Sigmoid colon (tissue), 7 donors: ENCODE results near the gene NPPC. TPM values are rescaled to one million over a fixed set of nuclear protein-coding genes. Genes with fewer than 3 reads are reported as not detected.
"Not testable (repeated sequence)": the region's sequence is repeated elsewhere in the genome, so short reads cannot be mapped to it uniquely, and the experiment has no call there.

ENCODE experiments used
- DNase-seq: peaks from one replicate; pipeline ENCODE4 v3.0.0-alpha.2; 2019
- H3K27ac ChIP-seq, 4 donors: fragments of 200-600 bp; sonication (generic); one replicate each; pipeline ENCODE4 v1.5.1; 2016 to 2019; ENCODE audit warnings: mild to moderate bottlenecking in 1 of 4
- H3K27me3 ChIP-seq, 3 donors: fragments of 200-600 bp; sonication (generic); one replicate each; pipeline ENCODE4 v1.5.1; 2019; ENCODE audit warnings: mild to moderate bottlenecking in 1 of 3
- H3K36me3 ChIP-seq, 4 donors: fragments of 200-600 bp; sonication (generic); one replicate each; pipeline ENCODE4 v1.5.1; 2016 to 2019
- H3K4me1 ChIP-seq, 4 donors: fragments of 200-600 bp; sonication (generic); one replicate each; pipeline ENCODE4 v1.5.1; 2017 to 2019
- H3K4me3 ChIP-seq, 4 donors: fragments of 200-600 bp; sonication (generic); one replicate each; pipeline ENCODE4 v1.5.1; 2017 to 2019; ENCODE audit warnings: mild to moderate bottlenecking in 2 of 4, moderate library complexity in 1 of 4
- H3K9me3 ChIP-seq, 4 donors: fragments of 200-600 bp in 3 of 4; sonication (generic) in 3 of 4; one replicate each; pipeline versions ENCODE4 v1.5.1 to v1.6.1; 2013 to 2019
- EP300 ChIP-seq, 4 donors: sonication (generic); formaldehyde crosslinking; IDR thresholded peaks; one replicate each; pipeline ENCODE4 v1.6.1; 2017; ENCODE audit warnings: antibody characterized with exemption in 4 of 4
- POLR2A ChIP-seq, 2 donors: fragments of 450-650 bp; IDR thresholded peaks; one replicate each; pipeline ENCODE4 v1.6.1; 2016; ENCODE audit warnings: antibody characterized with exemption in 2 of 2, mild to moderate bottlenecking in 2 of 2, moderate library complexity in 2 of 2
- POLR2AphosphoS5 ChIP-seq, 4 donors: sonication (generic); formaldehyde crosslinking; IDR thresholded peaks; one replicate each; pipeline ENCODE4 v1.6.1; 2017; ENCODE audit warnings: antibody characterized with exemption in 4 of 4
- WGBS, 2 donors: extraction: QIAGEN DNeasy Blood & Tissue Kit; methylation state at CpG; one replicate each; pipeline ENCODE4 v1.1.7; 2013; 5-methylcytosine and 5-hydroxymethylcytosine counted together
- intact Hi-C: fragments of 100-400 bp; cut with DNase I; formaldehyde crosslinking; loops from one replicate; pipeline ENCODE4 v1.15.1; 2023
- polyA plus RNA-seq, 3 donors: library from polyadenylated mRNA; stranded (reverse); fragments of 200-250 nt; gene quantifications; one replicate each; pipeline ENCODE4 v1.2.3, GENCODE V29; 2013
- total RNA-seq, 4 donors: library from RNA; depleted of rRNA; stranded (reverse); fragments of >200 nt; gene quantifications; one replicate each; pipeline ENCODE4 v1.1.0, GENCODE V29; 2016
- TF ChIP-seq, protein P1 (sequence below), 4 experiments: fragments of 450-650 bp in 3 of 4; fragments of 200-600 bp in 1 of 4; IDR thresholded peaks; one replicate each; pipeline ENCODE4 v1.5.1; 2016 to 2019; ENCODE audit warnings: antibody characterized with exemption in 4 of 4, mild to moderate bottlenecking in 3 of 4, moderate library complexity in 2 of 4
- donor health status: healthy with polysubstance abuse.
- donor health status: Bipolar disorder and iron deficiency.
- donor health status: healthy.

Gene NPPC
- total and polyA plus RNA-seq, 7 donors: 0.60 to 5.6 (median 2.4) TPM; not detected in 3

DNA sequence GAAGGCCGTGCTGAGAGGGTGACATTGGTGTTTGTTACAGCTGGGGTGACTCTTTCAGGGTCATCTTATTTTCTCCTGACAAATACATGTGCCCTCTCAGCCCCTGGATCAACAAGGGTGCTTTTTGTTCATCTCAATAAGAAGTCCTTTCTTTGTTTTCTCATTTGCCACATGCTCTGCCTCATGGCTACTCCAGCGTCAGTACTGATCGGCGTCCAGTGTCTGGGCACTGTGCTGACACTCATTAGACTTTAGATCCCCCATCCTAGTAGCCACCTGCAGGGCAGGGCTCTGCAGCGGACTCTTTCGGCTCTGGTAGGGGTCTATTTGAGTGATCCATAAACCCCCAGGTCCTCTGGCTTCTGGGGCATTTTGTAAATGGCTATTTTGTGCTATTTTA is 38.4 kb downstream of the NPPC start:
- no peak overlapping the region for H3K27ac ChIP-seq
- no peaks in the 10 kb centered on the region for H3K36me3 ChIP-seq
- H3K4me3 ChIP-seq: no peak overlapping the region
- no peak for DNase-seq
- TF ChIP-seq, protein P1, sequence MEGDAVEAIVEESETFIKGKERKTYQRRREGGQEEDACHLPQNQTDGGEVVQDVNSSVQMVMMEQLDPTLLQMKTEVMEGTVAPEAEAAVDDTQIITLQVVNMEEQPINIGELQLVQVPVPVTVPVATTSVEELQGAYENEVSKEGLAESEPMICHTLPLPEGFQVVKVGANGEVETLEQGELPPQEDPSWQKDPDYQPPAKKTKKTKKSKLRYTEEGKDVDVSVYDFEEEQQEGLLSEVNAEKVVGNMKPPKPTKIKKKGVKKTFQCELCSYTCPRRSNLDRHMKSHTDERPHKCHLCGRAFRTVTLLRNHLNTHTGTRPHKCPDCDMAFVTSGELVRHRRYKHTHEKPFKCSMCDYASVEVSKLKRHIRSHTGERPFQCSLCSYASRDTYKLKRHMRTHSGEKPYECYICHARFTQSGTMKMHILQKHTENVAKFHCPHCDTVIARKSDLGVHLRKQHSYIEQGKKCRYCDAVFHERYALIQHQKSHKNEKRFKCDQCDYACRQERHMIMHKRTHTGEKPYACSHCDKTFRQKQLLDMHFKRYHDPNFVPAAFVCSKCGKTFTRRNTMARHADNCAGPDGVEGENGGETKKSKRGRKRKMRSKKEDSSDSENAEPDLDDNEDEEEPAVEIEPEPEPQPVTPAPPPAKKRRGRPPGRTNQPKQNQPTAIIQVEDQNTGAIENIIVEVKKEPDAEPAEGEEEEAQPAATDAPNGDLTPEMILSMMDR (IDR thresholded peaks at IDR 0.05): no peak
- TF ChIP-seq POLR2AphosphoS5 (IDR thresholded peaks at IDR 0.05) (no peak), POLR2A (IDR thresholded peaks at IDR 0.05) (no peak), EP300 (IDR thresholded peaks at IDR 0.05) (no peak)
- H3K27me3 ChIP-seq: peaks cover 0 to 31% (median 14%) of the 10 kb centered on the region in 3 donors
- intact Hi-C loops: no loop called here
- 90 to 92% methylated on average over 6 of the region's 6 CpGs for WGBS, 2 donors
- H3K9me3 ChIP-seq: peaks cover 0 to 4% (median 0%) of the 10 kb centered on the region in 4 donors
- peaks cover 0 to 8% (median 0%) of the 10 kb centered on the region in 4 donors for H3K4me1 ChIP-seq

- no peaks in the 10 kb centered on the region for H3K36me3 ChIP-seq
- 77 to 84% methylated on average over 3 of the region's 3 CpGs for WGBS, 2 donors
- H3K27me3 ChIP-seq: peaks cover 0 to 31% (median 14%) of the 10 kb centered on the region in 3 donors
- peaks cover 0 to 4% (median 0%) of the 10 kb centered on the region in 4 donors for H3K9me3 ChIP-seq
- peaks cover 0 to 8% (median 0%) of the 10 kb centered on the region in 4 donors for H3K4me1 ChIP-seq
- TF ChIP-seq POLR2AphosphoS5 (IDR thresholded peaks at IDR 0.05): no peak
- TF ChIP-seq POLR2A (IDR thresholded peaks at IDR 0.05): no peak
- H3K4me3 ChIP-seq: no peak overlapping the region
- no peak for DNase-seq
- intact Hi-C loops: no loop called here
- no peak overlapping the region for H3K27ac ChIP-seq
These were observed 40.0 kb downstream of the NPPC start for GRCh38 chr2:231886071-231886681.

DNA sequence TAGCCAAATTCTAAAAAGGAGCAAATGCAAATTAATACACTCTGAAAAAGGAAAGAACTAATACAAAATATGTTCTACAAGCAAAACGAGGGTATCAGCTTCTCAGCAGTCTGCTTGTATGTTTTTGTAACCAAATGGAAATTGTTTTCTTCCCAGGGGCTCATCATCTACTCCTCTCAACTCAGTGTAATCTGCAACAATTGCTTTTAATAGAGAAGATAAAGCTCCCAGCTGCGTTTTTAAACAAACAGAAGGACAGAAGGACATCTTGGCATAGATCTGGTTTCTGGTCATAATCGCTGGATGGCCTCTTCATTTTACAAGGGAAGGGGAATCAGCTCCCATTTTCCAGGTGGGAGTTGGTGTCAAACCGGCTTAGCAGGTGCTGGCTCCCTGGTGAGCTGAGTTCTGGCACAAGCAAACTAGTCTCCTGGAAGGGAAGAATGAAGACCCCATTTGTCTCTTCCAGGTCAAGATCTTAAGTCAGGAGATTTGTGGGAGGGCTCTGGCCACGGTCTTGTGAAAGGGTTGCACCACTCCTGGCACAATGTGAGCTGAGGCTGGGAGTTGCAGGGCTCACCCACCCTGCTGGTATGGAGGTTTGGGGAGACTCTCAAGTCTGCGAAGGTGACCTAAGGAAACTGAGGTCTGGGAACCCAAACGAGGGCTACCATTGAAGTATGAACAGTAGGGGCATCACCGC is 41.6 kb downstream of the NPPC start:
- H3K4me3 ChIP-seq: no peak overlapping the region
- TF ChIP-seq POLR2AphosphoS5 (IDR thresholded peaks at IDR 0.05) (no peak), POLR2A (IDR thresholded peaks at IDR 0.05) (no peak)
- TF ChIP-seq, protein P1 (IDR thresholded peaks at IDR 0.05): no peak
- WGBS, 2 donors: 81 to 82% methylated on average over 8 of the region's 8 CpGs
- H3K36me3 ChIP-seq: no peaks in the 10 kb centered on the region
- no peak overlapping the region for H3K27ac ChIP-seq
- intact Hi-C loops: no loop called here
- H3K4me1 ChIP-seq: peaks cover 0 to 8% (median 0%) of the 10 kb centered on the region in 4 donors
- H3K9me3 ChIP-seq: peaks cover 0 to 4% (median 0%) of the 10 kb centered on the region in 4 donors
- peaks cover 0 to 31% (median 14%) of the 10 kb centered on the region in 3 donors for H3K27me3 ChIP-seq
- no peak for DNase-seq

DNA sequence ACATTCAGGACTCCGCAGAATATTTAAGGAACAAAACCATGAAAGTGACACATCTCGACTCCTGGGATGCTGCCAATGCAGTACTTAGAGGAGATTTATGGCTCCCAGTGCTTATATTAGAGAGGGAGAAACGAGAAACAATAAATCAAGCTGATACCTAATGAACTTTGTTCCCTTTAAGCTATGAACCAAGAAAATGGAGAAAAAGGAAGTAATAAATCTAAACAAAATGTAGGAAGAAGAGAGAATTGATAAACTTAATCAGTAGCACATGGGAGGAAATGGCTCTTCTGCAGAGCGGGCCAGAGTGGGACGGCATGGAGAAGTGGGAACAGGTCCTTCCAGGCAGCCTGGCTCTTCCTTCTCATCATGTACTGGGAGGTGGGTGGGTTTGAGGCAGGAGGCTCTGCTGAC is 42.7 kb downstream of the NPPC start:
- no peak for DNase-seq
- Histone ChIP-seq H3K27me3 (peaks cover 0 to 31% (median 14%) of the 10 kb centered on the region in 3 donors), H3K9me3 (peaks cover 0 to 4% (median 0%) of the 10 kb centered on the region in 4 donors), H3K4me3 (no peak overlapping the region), H3K4me1 (peaks cover 0 to 8% (median 0%) of the 10 kb centered on the region in 4 donors), H3K36me3 (no peaks in the 10 kb centered on the region), H3K27ac (no peak overlapping the region)
- intact Hi-C loops: no loop called here
- TF ChIP-seq, protein P1 (IDR thresholded peaks at IDR 0.05): no peak
- TF ChIP-seq POLR2AphosphoS5 (IDR thresholded peaks at IDR 0.05): peak in 1 of 4 donors; percentile 37
- 5 to 13% methylated on average over 5 of the region's 5 CpGs for WGBS, 2 donors

GRCh38 chr2:231882646-231883045 is 43.5 kb downstream of the NPPC start:
- Histone ChIP-seq H3K4me3 (no peak overlapping the region), H3K27ac (no peak overlapping the region), H3K9me3 (peaks cover 0 to 4% (median 0%) of the 10 kb centered on the region in 4 donors), H3K27me3 (peaks cover 0 to 31% (median 14%) of the 10 kb centered on the region in 3 donors), H3K36me3 (no peaks in the 10 kb centered on the region), H3K4me1 (peaks cover 0 to 8% (median 0%) of the 10 kb centered on the region in 4 donors)
- WGBS, 2 donors: 88% methylated on average over 7 of the region's 7 CpGs
- TF ChIP-seq POLR2A (IDR thresholded peaks at IDR 0.05): no peak
- TF ChIP-seq, protein P1 (IDR thresholded peaks at IDR 0.05): no peak
- TF ChIP-seq POLR2AphosphoS5 (IDR thresholded peaks at IDR 0.05): no peak
- TF ChIP-seq EP300 (IDR thresholded peaks at IDR 0.05): no peak
- intact Hi-C loops: no loop called here
- DNase-seq: no peak

- 15 to 61% methylated on average over 4 of the region's 4 CpGs for WGBS, 2 donors
- intact Hi-C loops: not testable (repeated sequence)
These were observed 45.8 kb downstream of the NPPC start for GRCh38 chr2:231880371-231880770.

More at GRCh38 chr2:231880371-231880770, 45.8 kb downstream of the NPPC start:
- H3K9me3 ChIP-seq, DNase-seq, H3K4me3 ChIP-seq, H3K27ac ChIP-seq, H3K36me3 ChIP-seq, H3K4me1 ChIP-seq: not testable (repeated sequence)
- H3K27me3 ChIP-seq: peaks cover 0 to 33% (median 9%) of the 10 kb centered on the region in 3 donors
